ENCODE results near the gene NF2. TPM values are rescaled to one million over a fixed set of nuclear protein-coding genes. Genes with fewer than 3 reads are reported as not detected.

NF2 gene
- total RNA-seq, 1 experiment from 2014 or later: 77.1 TPM

- in situ Hi-C loops (cut with HindIII; ENCODE audit: low sequenced_read_pairs): no loop called here
These were observed 127.8 kb downstream of the NF2 start for GRCh38 chr22:29731058-29731850.

GRCh38 chr22:29732883-29733282 is 129.4 kb downstream of the NF2 start:
- no peak for DNase-seq (ENCODE audit: low spot score)
- in situ Hi-C loops (cut with HindIII; ENCODE audit: low sequenced_read_pairs): no loop called here

More at GRCh38 chr22:29731058-29731850, 127.8 kb downstream of the NF2 start:
- no peak for DNase-seq (ENCODE audit: low spot score)

DNA sequence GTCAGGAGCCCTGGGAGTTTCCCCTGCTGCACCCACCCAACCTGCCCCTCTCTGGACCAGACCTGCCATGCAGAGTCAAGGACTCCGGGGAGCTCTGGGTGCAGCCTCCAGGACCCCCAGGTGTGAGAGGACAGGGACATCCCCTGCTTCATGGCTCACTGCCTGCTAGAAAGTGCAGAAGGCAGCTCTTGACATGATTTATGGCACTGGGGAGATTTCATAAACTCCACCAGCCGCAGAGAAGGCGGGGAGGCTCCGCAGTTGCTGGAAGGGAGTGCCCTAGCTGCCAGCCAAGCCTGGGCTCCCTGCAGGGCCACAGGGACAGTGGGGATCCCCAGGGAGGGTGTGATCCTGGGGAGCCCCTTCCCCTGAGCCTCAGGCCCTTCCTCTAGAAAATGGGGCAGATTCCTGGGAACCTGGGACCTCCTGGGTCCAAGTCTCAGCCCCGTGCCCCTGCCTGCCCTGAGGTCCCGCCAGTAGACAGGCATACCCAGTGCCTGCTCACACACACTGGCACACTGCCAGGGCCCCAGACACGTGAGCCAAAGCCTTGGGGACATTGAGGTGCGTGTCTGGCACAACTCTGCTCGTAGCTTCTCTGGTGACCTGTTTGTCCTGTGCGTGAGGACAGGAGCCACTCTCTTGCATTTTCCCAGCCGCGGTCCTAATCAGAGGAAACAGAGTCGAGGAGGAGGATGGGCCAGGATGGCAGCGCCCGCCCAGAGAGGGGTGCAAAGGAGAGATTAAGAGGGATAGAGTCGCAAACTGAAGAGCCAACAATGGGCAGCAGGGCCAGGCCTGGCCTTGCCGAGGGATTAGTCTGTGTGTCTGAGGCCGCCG is 130.1 kb downstream of the NF2 start:
- DNase-seq (ENCODE audit: low spot score): no peak
- in situ Hi-C loops (cut with HindIII; ENCODE audit: low sequenced_read_pairs): no loop called here

- DNase-seq (ENCODE audit: low spot score): no peak
- in situ Hi-C loops (cut with HindIII; ENCODE audit: low sequenced_read_pairs): no loop called here
These were observed 131.0 kb downstream of the NF2 start for GRCh38 chr22:29734406-29734805.

DNA sequence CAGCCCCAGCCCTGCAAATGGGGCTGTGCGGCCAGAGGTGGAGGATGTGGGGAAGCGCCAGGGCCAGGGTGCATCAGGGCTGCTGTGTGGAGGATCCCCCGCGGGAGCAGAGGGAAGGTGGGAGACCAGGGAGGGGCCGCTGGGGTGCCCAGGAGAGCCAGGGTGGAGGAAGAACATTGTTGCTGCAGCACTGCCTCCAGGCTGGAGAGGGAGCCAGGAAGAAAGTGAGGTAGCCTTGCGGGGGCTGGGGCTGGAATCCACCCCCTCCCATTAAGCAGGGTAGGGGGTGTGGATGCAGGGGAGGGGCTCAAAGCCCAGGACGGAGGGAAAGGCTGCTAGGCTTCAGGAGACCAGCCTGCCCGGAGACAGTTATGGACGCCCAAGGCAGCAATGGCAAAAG is 131.4 kb downstream of the NF2 start:
- no peak for DNase-seq (ENCODE audit: low spot score)
- in situ Hi-C loops (cut with HindIII; ENCODE audit: low sequenced_read_pairs): no loop called here

DNA sequence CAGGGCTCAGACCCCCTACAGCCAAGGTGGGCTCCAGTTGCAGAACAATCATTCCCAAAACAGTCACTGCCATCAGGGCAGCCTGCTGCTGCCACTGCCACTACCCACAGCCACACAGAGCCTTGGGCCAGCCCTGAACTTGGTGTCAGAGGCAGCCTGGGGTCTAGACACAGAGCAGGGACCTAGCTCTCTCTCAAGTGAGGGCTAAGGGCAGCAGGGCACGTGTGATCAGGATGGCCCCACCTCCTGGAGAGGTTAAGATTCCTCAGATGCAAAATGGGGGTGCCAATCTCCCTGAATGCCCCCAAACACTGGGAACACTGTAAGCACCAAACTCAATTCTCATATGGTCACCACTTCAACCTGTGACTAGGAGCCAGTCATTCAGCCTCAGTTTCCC is 132.0 kb downstream of the NF2 start:
- in situ Hi-C loops (cut with HindIII; ENCODE audit: low sequenced_read_pairs): no loop called here

GRCh38 chr22:29737251-29738117 is 134.1 kb downstream of the NF2 start:
- DNase-seq (ENCODE audit: low spot score): peak; percentile 26

More for the DNA sequence above, 132.0 kb downstream of the NF2 start:
- DNase-seq (ENCODE audit: low spot score): no peak

GRCh38 chr22:29738118-29738815 is 134.8 kb downstream of the NF2 start:
- in situ Hi-C loops (cut with HindIII; ENCODE audit: low sequenced_read_pairs): no loop called here
- peak; percentile 76 for DNase-seq (ENCODE audit: low spot score)

More at GRCh38 chr22:29737251-29738117, 134.1 kb downstream of the NF2 start:
- in situ Hi-C loops (cut with HindIII; ENCODE audit: low sequenced_read_pairs): no loop called here

- DNase-seq (ENCODE audit: low spot score): no peak
- in situ Hi-C loops (cut with HindIII; ENCODE audit: low sequenced_read_pairs): no loop called here
These were observed 136.0 kb downstream of the NF2 start for GRCh38 chr22:29739346-29739875.

GRCh38 chr22:29740216-29740615 is 136.8 kb downstream of the NF2 start:
- in situ Hi-C loops (cut with HindIII; ENCODE audit: low sequenced_read_pairs): no loop called here

DNA sequence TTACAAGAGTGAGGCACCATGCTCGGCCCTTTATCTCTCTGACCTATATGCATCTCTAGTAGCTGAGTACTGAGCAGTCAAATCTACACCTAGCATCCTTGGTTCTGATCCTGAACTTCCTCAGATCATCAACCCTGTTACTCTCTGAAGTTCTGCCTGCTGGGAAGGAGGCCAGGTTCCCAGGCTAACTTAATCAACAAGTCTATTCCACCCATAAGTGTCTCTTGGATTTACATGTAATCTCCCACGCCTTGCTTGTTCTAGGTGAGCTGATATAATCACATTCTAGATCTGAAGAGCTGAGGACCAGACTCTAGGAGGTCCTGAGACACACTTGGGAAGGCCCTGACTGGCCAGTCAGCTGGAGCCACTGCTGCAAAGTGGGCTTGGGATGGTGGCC is 138.5 kb downstream of the NF2 start:
- in situ Hi-C loops (cut with HindIII; ENCODE audit: low sequenced_read_pairs): no loop called here

More at GRCh38 chr22:29740216-29740615, 136.8 kb downstream of the NF2 start:
- DNase-seq (ENCODE audit: low spot score): no peak

DNA sequence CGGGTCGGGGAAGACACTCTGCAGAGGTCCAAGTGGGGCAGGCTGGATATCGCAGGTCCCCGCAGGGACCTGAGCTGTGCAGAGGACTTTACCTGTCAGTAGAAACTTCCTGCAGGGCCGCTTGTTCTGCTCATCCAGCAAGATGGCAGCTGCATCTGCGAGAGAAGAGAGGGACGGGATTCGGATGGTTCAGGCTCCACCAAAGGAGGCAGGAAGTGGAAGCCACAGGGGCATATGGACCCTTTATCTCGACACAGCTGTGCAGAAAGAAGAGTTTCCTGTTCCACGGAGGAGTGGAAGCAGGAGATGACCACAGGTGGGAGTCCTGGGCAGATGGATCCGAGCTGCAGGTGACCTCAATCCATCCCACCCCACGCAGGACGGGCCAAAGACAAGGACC is 138.9 kb downstream of the NF2 start:
- in situ Hi-C loops (cut with HindIII; ENCODE audit: low sequenced_read_pairs): no loop called here

More for the DNA sequence above, 138.5 kb downstream of the NF2 start:
- DNase-seq (ENCODE audit: low spot score): no peak

DNA sequence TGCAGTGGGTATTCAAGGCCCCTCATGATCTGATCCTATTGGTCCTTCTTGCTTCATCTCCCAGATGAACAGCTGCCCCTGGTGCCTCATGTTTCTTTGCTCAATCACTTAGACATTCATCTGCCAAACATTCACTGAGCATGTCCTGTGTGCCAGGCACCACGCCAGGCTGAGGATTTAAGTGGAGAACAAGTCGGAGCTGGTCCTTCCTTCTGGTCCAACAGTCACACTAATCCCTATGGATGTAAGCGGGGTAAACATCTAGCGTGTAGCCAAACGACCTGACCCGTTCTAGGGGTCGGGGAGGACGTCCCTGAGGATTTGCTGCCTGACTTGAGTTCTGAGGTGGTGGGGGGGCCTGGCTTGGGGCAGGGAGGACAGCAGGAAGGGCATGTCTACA is 141.5 kb downstream of the NF2 start:
- DNase-seq (ENCODE audit: low spot score): peak; percentile 39
- in situ Hi-C loops (cut with HindIII; ENCODE audit: low sequenced_read_pairs): no loop called here

More for the DNA sequence above, 138.9 kb downstream of the NF2 start:
- no peak for DNase-seq (ENCODE audit: low spot score)

DNA sequence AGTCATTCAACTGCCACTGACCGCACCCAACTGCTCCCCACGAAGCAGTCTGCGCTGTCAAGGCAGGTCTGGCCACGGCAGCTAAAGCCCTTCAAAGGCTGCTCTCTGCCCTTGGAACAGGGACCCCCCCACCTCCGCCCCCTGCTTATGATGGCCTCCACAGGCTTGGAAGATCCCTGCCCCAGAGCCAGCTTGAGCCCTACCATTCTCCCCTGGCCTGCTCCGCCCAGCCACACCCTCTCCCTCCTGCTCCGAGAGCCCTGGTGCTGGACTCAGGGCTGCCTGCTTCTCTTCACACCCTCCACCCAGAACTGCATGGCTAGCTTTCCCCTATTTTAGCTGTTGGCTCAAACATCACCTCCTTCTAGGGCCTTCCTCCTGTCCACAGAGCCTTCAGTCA is 144.4 kb downstream of the NF2 start:
- DNase-seq (ENCODE audit: low spot score): no peak
- in situ Hi-C loops (cut with HindIII; ENCODE audit: low sequenced_read_pairs): no loop called here

Other genes with a start within 250 kb of the NF2 start
- 70.0 and 88.7 TPM in 2 replicates for gene AP1B1, start 215.1 kb upstream of the NF2 start, total RNA-seq (2014; rRNA removed; shearing (Covaris generic))
- gene RFPL1, start 165.1 kb upstream of the NF2 start, total RNA-seq (2014; rRNA removed; shearing (Covaris generic)): not detected in 2 replicates
- 11.6 and 14.3 TPM in 2 replicates for gene NEFH, start 123.4 kb upstream of the NF2 start, total RNA-seq (2014; rRNA removed; shearing (Covaris generic))
- 58.9 and 62.6 TPM in 2 replicates for gene THOC5, start 49.9 kb upstream of the NF2 start, total RNA-seq (2014; rRNA removed; shearing (Covaris generic))
- 187 and 209 TPM in 2 replicates for gene NIPSNAP1, start 22.5 kb upstream of the NF2 start, total RNA-seq (2014; rRNA removed; shearing (Covaris generic))
- gene CABP7, start 116.4 kb downstream of the NF2 start, total RNA-seq (2014; rRNA removed; shearing (Covaris generic)): 1.5 and 2.8 TPM in 2 replicates
- gene ZMAT5, start 163.4 kb downstream of the NF2 start, total RNA-seq (2014; rRNA removed; shearing (Covaris generic)): 28.7 and 30.0 TPM in 2 replicates
- gene UQCR10, start 163.7 kb downstream of the NF2 start, total RNA-seq (2014; rRNA removed; shearing (Covaris generic)): 114 and 138 TPM in 2 replicates
- 31.1 and 51.5 TPM in 2 replicates for gene ASCC2, start 234.6 kb downstream of the NF2 start, total RNA-seq (2014; rRNA removed; shearing (Covaris generic))